A673 (cell line): ENCODE measurements around the gene ARL5B. TPM values are rescaled to one million over a fixed set of nuclear protein-coding genes. Genes with fewer than 3 reads are reported as not detected.

Source experiments
- BruUV-seq: library from RNA; stranded (reverse); fragments of 400-500 nt; replicated peaks from 2 replicates; lab custom pipeline; 2021; lab: Mats Ljungman, UMichigan
- CTCF ChIA-PET: fragments of 300-600 bp; sonication (Branson Sonifier 250); formaldehyde crosslinking; loops from one replicate; lab custom pipeline; 2022; ENCODE audit warnings: antibody characterized with exemption; lab: Charles Lee
- POLR2A ChIA-PET: fragments of 300-600 bp; sonication (Branson Sonifier 250); formaldehyde crosslinking; loops from one replicate; lab custom pipeline; 2022; ENCODE audit warnings: antibody characterized with exemption; ENCODE audit not compliant: low non-redundant PET; lab: Charles Lee
- DNase-seq: peaks from one replicate; pipeline ENCODE4 v3.0.0-alpha.2; 2015; ENCODE audit warnings: low spot score
- H3K27ac ChIP-seq: fragments of 200-600 bp; sonication (generic); 2 replicates; pipeline ENCODE4 v1.5.1; 2016; ENCODE audit warnings: mixed run types, low read depth, mild to moderate bottlenecking, mixed read lengths, antibody characterized with exemption, low read length; ENCODE audit not compliant: poor library complexity, severe bottlenecking
- H3K27me3 ChIP-seq: fragments of 200-600 bp; sonication (generic); replicated peaks from 2 replicates; pipeline ENCODE4 v1.6.1; 2017; ENCODE audit warnings: mixed run types, low read depth, mild to moderate bottlenecking, mixed read lengths, antibody characterized with exemption, low read length; ENCODE audit not compliant: insufficient read depth, poor library complexity
- H3K36me3 ChIP-seq: fragments of 200-600 bp; sonication (generic); 2 replicates; pipeline ENCODE4 v1.6.1; 2016; ENCODE audit warnings: mixed run types, mild to moderate bottlenecking, mixed read lengths, antibody characterized with exemption, low read length; ENCODE audit not compliant: insufficient read depth, poor library complexity, severe bottlenecking
- H3K4me1 ChIP-seq: fragments of 200-600 bp; sonication (generic); 2 replicates; pipeline ENCODE4 v1.6.1; 2017; ENCODE audit warnings: mixed run types, mild to moderate bottlenecking, mixed read lengths, antibody characterized with exemption, low read length; ENCODE audit not compliant: insufficient read depth, poor library complexity, severe bottlenecking
- H3K4me3 ChIP-seq: fragments of 200-600 bp; sonication (generic); 2 replicates; pipeline ENCODE4 v1.5.1; 2016; ENCODE audit warnings: low read depth, mixed run types, mild to moderate bottlenecking, mixed read lengths, low read length; ENCODE audit not compliant: poor library complexity, severe bottlenecking
- H3K9me3 ChIP-seq: fragments of 200-600 bp; sonication (generic); 2 replicates; pipeline ENCODE4 v1.6.1; 2016; ENCODE audit warnings: mixed run types, low read depth, mild to moderate bottlenecking, mixed read lengths, antibody characterized with exemption, low read length; ENCODE audit not compliant: poor library complexity, severe bottlenecking
- CTCF ChIP-seq: fragments of 300-800, 200-600 bp; sonication (generic); conservative IDR thresholded peaks from 2 replicates; pipeline ENCODE4 v1.5.1; 2017; ENCODE audit warnings: low read depth, mild to moderate bottlenecking, antibody characterized with exemption, low read length, moderate library complexity, mixed read lengths
- EZH2 ChIP-seq: fragments of 200-600 bp; sonication (generic); IDR thresholded peaks from 2 replicates; pipeline ENCODE4 v1.6.1; 2017; ENCODE audit warnings: borderline replicate concordance, low read depth, mild to moderate bottlenecking, mixed read lengths, antibody characterized with exemption, low read length; ENCODE audit not compliant: poor library complexity, severe bottlenecking
- intact Hi-C: fragments of 100-400 bp; cut with micrococcal nuclease; formaldehyde crosslinking; loops from one replicate; pipeline ENCODE4 v1.10.0; 2022; ENCODE audit not compliant: unreplicated experiment
- total RNA-seq: library from RNA; stranded (reverse); gene quantifications from 2 replicates; pipeline ENCODE4 v1.2.3, GENCODE V29; 2021

ARL5B gene
- total RNA-seq, 1 experiment from 2014 or later: 30.2 TPM

- Histone ChIP-seq H3K9me3 (no peaks in the 10 kb centered on the region), H3K27ac (no peak overlapping the region), H3K4me1 (peaks cover 11% of the 10 kb centered on the region), H3K4me3 (no peak overlapping the region), H3K27me3 (no peaks in the 10 kb centered on the region), H3K36me3 (peaks cover 43% of the 10 kb centered on the region)
- TF ChIP-seq CTCF (no peak), EZH2 (no peak)
- peak; percentile 39 for DNase-seq
- ChIA-PET POLR2A (no interaction called here), CTCF (no interaction called here)
- no TSS peak for BruUV-seq
- intact Hi-C loops: no loop called here
Measured at GRCh38 chr10:18666810-18667209, 7.6 kb downstream of the ARL5B start.

- Histone ChIP-seq H3K4me1 (peaks cover 11% of the 10 kb centered on the region), H3K27me3 (no peaks in the 10 kb centered on the region), H3K4me3 (no peak overlapping the region), H3K36me3 (peaks cover 50% of the 10 kb centered on the region), H3K9me3 (no peaks in the 10 kb centered on the region), H3K27ac (no peak overlapping the region)
- POLR2A ChIA-PET: interaction anchor here (0.6 kb wide), 1 partner anchor 596 kb away, joined by 5 read pairs; no protein-coding TSS in a partner anchor
- no peak for DNase-seq
- CTCF ChIA-PET: no interaction called here
- no TSS peak for BruUV-seq
- intact Hi-C loops: no loop called here
- TF ChIP-seq EZH2 (no peak), CTCF (no peak)
Measured at GRCh38 chr10:18668026-18668425, 8.8 kb downstream of the ARL5B start.

GRCh38 chr10:18675086-18675801, 16.0 kb downstream of the ARL5B start:
- Histone ChIP-seq H3K4me1 (peaks cover 3% of the 10 kb centered on the region), H3K4me3 (no peak overlapping the region), H3K36me3 (peaks cover 58% of the 10 kb centered on the region), H3K9me3 (no peaks in the 10 kb centered on the region), H3K27me3 (no peaks in the 10 kb centered on the region), H3K27ac (no peak overlapping the region)
- TSS peak; percentile 1 for BruUV-seq
- ChIA-PET POLR2A (interaction anchor here (0.6 kb wide), 1 partner anchor 349 kb away, joined by 4 read pairs; no protein-coding TSS in a partner anchor), CTCF (no interaction called here)
- intact Hi-C loops: no loop called here
- TF ChIP-seq EZH2 (no peak), CTCF (no peak)
- no peak for DNase-seq
